H1 (cell line): ENCODE data around the gene CHRNA10. TPM values are rescaled to one million over a fixed set of nuclear protein-coding genes. Genes with fewer than 3 reads are reported as not detected.

Experiments
- CTCF ChIA-PET: fragments of 300-600 bp; sonication (Branson Sonifier 250); formaldehyde crosslinking; loops from one replicate; lab custom pipeline; 2021; ENCODE audit not compliant: partially characterized antibody; lab: Charles Lee
- POLR2A ChIA-PET: fragments of 300-600 bp; sonication (Branson Sonifier 250); formaldehyde crosslinking; loops from one replicate; lab custom pipeline; 2021; ENCODE audit warnings: inconsistent platforms; ENCODE audit not compliant: partially characterized antibody; lab: Charles Lee
- DNase-seq, 2 experiments: peaks; one replicate each; pipeline versions ENCODE4 v3.0.0 to v3.0.0-alpha.2; 2010 to 2022; ENCODE audit warnings: low spot score in 2 of 2, low read depth in 1 of 2, mixed read lengths in 1 of 2
- FAIRE-seq: peaks from 2 replicates; lab custom pipeline; 2011; peaks lifted over from hg19 to GRCh38; lab: Jason Lieb, UNC
- H2AFZ ChIP-seq: 2 replicates; pipeline ENCODE4 v1.8.1; 2012; ENCODE audit warnings: low read length, inconsistent platforms
- H2AK5ac ChIP-seq: 2 replicates; pipeline ENCODE4 v1.6.1; 2013; ENCODE audit warnings: low read depth, low read length
- H2BK120ac ChIP-seq: replicated peaks from 2 replicates; pipeline ENCODE3; 2013; ENCODE audit warnings: low read depth, low read length, inconsistent platforms
- H2BK12ac ChIP-seq: 2 replicates; pipeline ENCODE4 v1.6.1; 2013; ENCODE audit warnings: low read depth, low read length
- H2BK15ac ChIP-seq: 2 replicates; pipeline ENCODE4 v1.6.1; 2013; ENCODE audit warnings: low read length
- H2BK20ac ChIP-seq: 2 replicates; pipeline ENCODE4 v1.6.1; 2013; ENCODE audit warnings: low read length
- H2BK5ac ChIP-seq: 2 replicates; pipeline ENCODE4 v1.6.1; 2013; ENCODE audit warnings: low read depth, low read length
- H3K14ac ChIP-seq: 2 replicates; pipeline ENCODE4 v1.6.1; 2013; ENCODE audit warnings: inconsistent platforms; ENCODE audit not compliant: insufficient read length
- H3K18ac ChIP-seq: 2 replicates; pipeline ENCODE4 v1.6.1; 2013; ENCODE audit warnings: low read length; ENCODE audit errors: extremely low read depth
- H3K23ac ChIP-seq: 2 replicates; pipeline ENCODE4 v1.6.1; 2013; ENCODE audit warnings: inconsistent platforms; ENCODE audit not compliant: insufficient read length
- H3K23me2 ChIP-seq: 2 replicates; pipeline ENCODE4 v1.6.1; 2013; ENCODE audit warnings: low read depth, low read length
- H3K27ac ChIP-seq: 2 replicates; pipeline ENCODE4 v1.6.1; 2011; ENCODE audit warnings: low read depth, low read length, inconsistent platforms
- H3K27me3 ChIP-seq, 4 experiments: replicated peaks in 1 of 4; 1 replicate in 1 of 4; 2 replicates in 3 of 4; pipeline versions ENCODE4 v1.6.1 to v1.8.1; 2011 to 2013; ENCODE audit warnings: low read length in 3 of 4, mild to moderate bottlenecking in 3 of 4, inconsistent platforms in 2 of 4, mixed read lengths in 2 of 4, moderate library complexity in 1 of 4; ENCODE audit not compliant: control insufficient read depth in 3 of 4, insufficient read depth in 3 of 4; ENCODE audit errors: extremely low read depth in 1 of 4
- H3K36me3 ChIP-seq, 4 experiments: 2 replicates each; pipeline versions ENCODE4 v1.6.1 to v1.8.1; 2011 to 2013; ENCODE audit warnings: mild to moderate bottlenecking in 4 of 4, low read length in 3 of 4, moderate library complexity in 2 of 4, control low read depth in 1 of 4, inconsistent platforms in 1 of 4; ENCODE audit not compliant: insufficient read depth in 4 of 4, control insufficient read depth in 2 of 4
- H3K4ac ChIP-seq: replicated peaks from 2 replicates; pipeline ENCODE3; 2013; ENCODE audit warnings: low read length, low read depth, mixed read lengths, inconsistent platforms; ENCODE audit not compliant: insufficient read length
- H3K4me1 ChIP-seq, 4 experiments: replicated peaks in 1 of 4; 1 replicate in 1 of 4; 2 replicates in 3 of 4; pipeline versions ENCODE4 v1.6.1 to v1.8.1; 2011 to 2013; ENCODE audit warnings: low read length in 3 of 4, inconsistent platforms in 2 of 4, mixed read lengths in 1 of 4; ENCODE audit not compliant: insufficient read depth in 4 of 4, control insufficient read depth in 3 of 4
- H3K4me2 ChIP-seq, 2 experiments: 2 replicates each; pipeline versions ENCODE4 v1.6.1 to v1.8.1; 2011 to 2013; ENCODE audit warnings: low read depth in 2 of 2, low read length in 2 of 2, control low read depth in 1 of 2, inconsistent platforms in 1 of 2, mild to moderate bottlenecking in 1 of 2; ENCODE audit not compliant: insufficient read depth in 1 of 2
- H3K4me3 ChIP-seq, 4 experiments: fragments of 200-600, 300-600 bp in 1 of 4; sonication (generic), shearing (Covaris generic), sonication (Bioruptor Twin) in 1 of 4; 2 replicates each; pipeline versions ENCODE4 v1.5.1 to v1.8.1; 2011 to 2016; ENCODE audit warnings: low read length in 4 of 4, low read depth in 3 of 4, control low read depth in 2 of 4, inconsistent platforms in 2 of 4, mild to moderate bottlenecking in 2 of 4, mixed read lengths in 1 of 4, moderate library complexity in 1 of 4; ENCODE audit not compliant: insufficient read depth in 2 of 4; ENCODE audit errors: extremely low read depth in 1 of 4
- H3K56ac ChIP-seq: replicated peaks from 2 replicates; pipeline ENCODE3; 2013; ENCODE audit warnings: low read depth, mild to moderate bottlenecking, mixed read lengths, low read length, inconsistent platforms; ENCODE audit not compliant: insufficient read length
- H3K79me1 ChIP-seq: 2 replicates; pipeline ENCODE4 v1.6.1; 2013; ENCODE audit warnings: low read depth, low read length, control low read depth
- H3K79me2 ChIP-seq, 2 experiments: 2 replicates each; pipeline versions ENCODE4 v1.6.1 to v1.8.1; 2012 to 2013; ENCODE audit warnings: low read length in 2 of 2, mild to moderate bottlenecking in 2 of 2, inconsistent platforms in 1 of 2; ENCODE audit not compliant: insufficient read depth in 2 of 2, control insufficient read depth in 1 of 2
- H3K9ac ChIP-seq, 4 experiments: replicated peaks in 1 of 4; 1 replicate in 1 of 4; 2 replicates in 3 of 4; pipeline versions ENCODE4 v1.6.1 to v1.8.1; 2011 to 2013; ENCODE audit warnings: low read depth in 3 of 4, low read length in 3 of 4, control low read depth in 2 of 4, mild to moderate bottlenecking in 2 of 4, moderate library complexity in 2 of 4, inconsistent platforms in 1 of 4; ENCODE audit errors: extremely low read depth in 1 of 4
- H3K9me3 ChIP-seq, 2 experiments: 2 replicates each; pipeline versions ENCODE4 v1.6.1 to v1.8.1; 2012 to 2013; ENCODE audit warnings: mild to moderate bottlenecking in 2 of 2, moderate library complexity in 2 of 2, control low read depth in 1 of 2, inconsistent platforms in 1 of 2, low read depth in 1 of 2, low read length in 1 of 2, mixed read lengths in 1 of 2; ENCODE audit not compliant: insufficient read depth in 2 of 2
- H4K20me1 ChIP-seq, 2 experiments: replicated peaks in 1 of 2; 2 replicates each; pipeline versions ENCODE3 to v1.8.1; 2011 to 2013; ENCODE audit warnings: inconsistent platforms in 2 of 2, low read length in 2 of 2, mild to moderate bottlenecking in 1 of 2; ENCODE audit not compliant: insufficient read depth in 2 of 2, control insufficient read depth in 1 of 2
- H4K5ac ChIP-seq: 2 replicates; pipeline ENCODE4 v1.6.1; 2013; ENCODE audit warnings: low read length, low read depth, mixed read lengths, inconsistent platforms; ENCODE audit not compliant: insufficient read length
- H4K8ac ChIP-seq: 2 replicates; pipeline ENCODE4 v1.8.0; 2013; ENCODE audit warnings: mild to moderate bottlenecking, moderate library complexity, low read length, inconsistent platforms; ENCODE audit not compliant: insufficient read depth; ENCODE audit errors: extremely low read depth
- H4K91ac ChIP-seq: replicated peaks from 2 replicates; pipeline ENCODE3; 2013; ENCODE audit warnings: low read length, mixed read lengths, inconsistent platforms; ENCODE audit not compliant: insufficient read length
- ASH2L ChIP-seq: fragments of 200-600, 300-600 bp; sonication (generic); IDR thresholded peaks from one replicate; pipeline ENCODE4 v1.7.1; 2017; ENCODE audit warnings: low read length
- KDM4A ChIP-seq: IDR thresholded peaks from one replicate; pipeline ENCODE4 v1.7.1; 2012; ENCODE audit warnings: low read depth, mild to moderate bottlenecking, moderate library complexity, low read length, inconsistent platforms; ENCODE audit not compliant: severe bottlenecking
- WGBS, 2 experiments: shearing (Covaris generic) in 1 of 2; methylation state at CpG; one replicate each; pipeline versions ENCODE4 v1.1.6 to v1.1.7; 2013 to 2015; ENCODE audit warnings: low lambda C conversion rate in 2 of 2, mixed read lengths in 2 of 2, inconsistent platforms in 1 of 2, low coverage in 1 of 2, missing lambda C conversion rate in 1 of 2; ENCODE audit not compliant: insufficient replicate concordance in 2 of 2, insufficient coverage in 1 of 2, insufficient read length in 1 of 2; ENCODE audit errors: extremely low coverage in 1 of 2, missing lambda C conversion rate in 1 of 2; 5-methylcytosine and 5-hydroxymethylcytosine counted together
- polyA plus RNA-seq, 7 experiments: library from polyadenylated mRNA; depleted of rRNA in 3 of 7; stranded (reverse) in 5 of 7; unstranded in 2 of 7; fragments of >200 nt in 5 of 7; fragments of 200-250 nt in 2 of 7; gene quantifications; 1 replicate in 5 of 7; 2 replicates in 1 of 7; 4 replicates in 1 of 7; pipeline versions ENCODE4 v1.2.1 to v1.2.3, GENCODE V29; 2011 to 2013; ENCODE audit warnings: missing spikeins in 2 of 7, mixed read lengths in 2 of 7
- total RNA-seq: library from RNA; stranded (reverse); fragmentation: NEBNext Ultra II Directional; extraction: Animal tissue kit (Norgen Biotek cat#: 25700); gene quantifications from 2 replicates; pipeline ENCODE4 v1.2.1, GENCODE V29; 2021

The CHRNA10 gene
- total and polyA plus RNA-seq, 2 of the 8 experiments (the other 6 are each of a cell fraction or from before 2014, with no cell fraction given): 0.68 to 1.3 TPM

DNA sequence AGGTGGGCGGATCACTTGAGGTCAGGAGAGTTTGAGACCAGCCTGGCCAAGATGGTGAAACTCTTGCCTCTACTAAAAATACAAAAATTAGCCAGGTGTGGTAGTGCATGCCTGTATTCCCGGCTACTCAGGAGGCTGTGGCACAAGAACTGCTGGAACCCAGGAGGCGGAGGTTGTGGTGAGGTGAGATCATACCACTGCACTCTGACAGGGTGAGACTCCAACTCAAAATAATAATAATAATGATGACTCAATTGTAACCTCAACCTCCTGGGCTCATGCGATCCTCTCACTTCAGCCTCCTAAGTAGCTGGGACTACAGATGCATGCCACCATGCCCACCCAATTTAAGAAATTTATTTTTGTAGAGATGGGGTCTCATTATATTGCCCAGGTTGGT, 15.6 kb upstream of the CHRNA10 start:
- FAIRE-seq (no peak), DNase-seq (no peak)
- Histone ChIP-seq H3K79me1 (no peaks in the 10 kb centered on the region), H3K18ac (no peak overlapping the region), H2BK120ac (no peak overlapping the region), H4K20me1 (peaks cover 0 to 2% of the 10 kb centered on the region in 2 experiments), H3K36me3 (peaks cover 31 to 84% (median 57%) of the 10 kb centered on the region in 4 experiments), H2BK5ac (no peak overlapping the region), H2BK20ac (no peak overlapping the region), H3K14ac (no peak overlapping the region), H3K4me2 (no peak overlapping the region), H3K56ac (no peak overlapping the region), H3K27ac (no peak overlapping the region), H2AK5ac (no peak overlapping the region), H3K9me3 (no peaks in the 10 kb centered on the region), H3K23ac (no peak overlapping the region), H3K4me3 (no peak overlapping the region), H3K4ac (no peak overlapping the region), H2BK15ac (no peak overlapping the region), H3K4me1 (no peaks in the 10 kb centered on the region), H3K79me2 (no peaks in the 10 kb centered on the region), H3K27me3 (no peaks in the 10 kb centered on the region), H2BK12ac (no peak overlapping the region), H4K5ac (no peak overlapping the region), H3K23me2 (no peaks in the 10 kb centered on the region), H4K8ac (no peak overlapping the region), H2AFZ (no peak overlapping the region), H3K9ac (no peak overlapping the region), H4K91ac (no peak overlapping the region)
- ChIA-PET CTCF (no interaction called here), POLR2A (no interaction called here)
- whole genome bisulfite sequencing, 2 experiments: 90% methylated on average over 3 of the region's 4 CpGs; no CpG with 5 or more reads in 1 of the 2 experiments
- TF ChIP-seq KDM4A (no peak), ASH2L (no peak)
